Measurements from ENCODE around the gene TRAF3. TPM values are rescaled to one million over a fixed set of nuclear protein-coding genes. Genes with fewer than 3 reads are reported as not detected.
"Not testable (repeated sequence)": the region's sequence is repeated elsewhere in the genome, so short reads cannot be mapped to it uniquely, and the experiment has no call there.

The TRAF3 gene
- total RNA-seq, 4 donors from 2014 or later, result 12.6 to 44.9 (median 28.1) TPM

GRCh38 chr14:102760496-102761193, 16.6 kb upstream of the TRAF3 start:
- ATAC-seq (ENCODE audit: low FRiP score) (no peak), DNase-seq (ENCODE audit: low spot score) (no peak)
- TF ChIP-seq CTCF (IDR thresholded peaks at IDR 0.05), result no peak

GRCh38 chr14:102761206-102761605, 16.0 kb upstream of the TRAF3 start:
- no peak for DNase-seq (ENCODE audit: low spot score)
- no peak for ATAC-seq (ENCODE audit: low FRiP score)
- TF ChIP-seq CTCF (IDR thresholded peaks at IDR 0.05), result no peak

DNA sequence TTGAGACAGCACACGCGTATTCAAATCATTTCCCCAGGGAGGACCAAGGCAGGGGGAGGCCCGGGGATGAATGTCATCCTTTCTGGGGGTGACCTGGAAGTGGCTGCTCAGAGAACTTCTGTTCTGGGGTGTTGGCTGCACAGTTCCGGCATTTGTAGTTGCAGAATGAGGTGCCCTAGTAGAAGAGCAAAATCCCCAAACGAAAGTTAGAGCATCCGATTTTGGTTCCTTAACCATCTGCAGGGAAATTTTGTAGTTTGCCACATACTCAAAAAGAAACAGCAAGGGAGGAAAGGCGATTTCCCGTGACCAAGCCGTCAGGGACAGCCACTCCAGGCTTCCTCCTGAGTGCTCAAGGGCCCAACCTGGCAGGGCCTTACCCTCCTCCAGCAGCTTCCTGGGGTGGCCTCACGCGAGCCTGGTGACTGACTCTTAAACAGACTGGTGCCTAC, 13.0 kb upstream of the TRAF3 start:
- DNase-seq (ENCODE audit: low spot score) (no peak), ATAC-seq (ENCODE audit: low FRiP score) (no peak)
- no peak for TF ChIP-seq CTCF (IDR thresholded peaks at IDR 0.05)

DNA sequence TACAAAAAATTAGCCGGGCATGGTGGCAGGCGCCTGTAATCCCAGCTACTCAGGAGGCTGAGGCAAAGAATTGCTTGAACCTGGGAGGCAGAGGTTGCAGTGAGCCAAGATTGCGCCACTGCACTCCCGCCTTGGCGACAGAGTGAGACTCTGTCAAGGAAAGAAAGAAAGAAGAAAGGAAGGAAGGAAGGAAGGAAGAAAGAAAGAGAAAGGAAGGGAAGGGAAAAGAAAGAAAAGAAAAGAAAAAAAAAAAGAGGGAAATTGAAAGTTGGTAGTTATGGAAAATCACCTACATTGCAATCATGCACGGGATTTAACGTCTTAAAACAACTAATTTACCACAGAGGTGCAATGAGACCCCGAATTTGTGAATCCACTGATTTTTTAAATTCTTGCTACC, 11.5 kb upstream of the TRAF3 start:
- not testable (repeated sequence) for ATAC-seq (ENCODE audit: low FRiP score)

DNA sequence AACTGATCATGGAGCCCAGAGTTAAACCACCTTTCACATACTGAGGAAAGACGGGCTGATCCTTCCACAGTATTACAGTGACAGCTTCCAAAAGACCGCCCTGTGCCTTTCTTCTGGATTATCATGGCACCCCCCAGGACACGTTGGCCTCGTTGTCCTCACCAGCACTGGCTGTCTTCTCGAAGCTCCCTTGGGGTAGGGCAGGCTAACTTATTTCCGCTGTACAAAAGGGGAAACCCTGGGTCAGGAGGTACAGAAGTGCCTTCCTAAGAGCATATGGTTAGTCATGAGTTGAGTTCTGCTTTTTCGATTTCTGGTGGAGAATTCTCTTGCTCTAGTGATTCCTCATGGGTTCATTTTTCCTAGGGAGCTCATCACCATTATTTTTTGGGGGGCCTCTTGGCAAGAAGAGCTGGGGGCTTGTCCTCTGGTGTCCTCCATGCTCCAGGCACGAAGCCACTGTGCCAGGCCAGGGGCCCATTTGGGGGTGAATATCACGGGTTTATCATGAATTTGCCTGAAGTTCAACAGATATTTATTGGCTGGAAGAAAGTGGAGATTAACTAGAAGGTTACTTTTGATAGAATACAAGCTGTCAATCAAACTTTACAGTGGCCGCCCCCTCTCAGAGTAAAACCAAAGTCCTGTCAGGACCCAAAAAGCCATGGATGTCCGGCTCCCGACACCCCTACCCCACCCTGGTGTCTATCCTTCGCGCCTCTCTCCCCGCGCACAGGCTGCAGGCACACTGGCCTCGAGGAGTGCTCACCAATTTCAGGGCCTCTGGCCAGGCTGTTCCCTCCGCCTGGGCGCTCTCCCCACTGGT, 8.8 kb upstream of the TRAF3 start:
- TF ChIP-seq CTCF (IDR thresholded peaks at IDR 0.05), result no peak
- DNase-seq (ENCODE audit: low spot score), result no peak
- ATAC-seq (ENCODE audit: low FRiP score), result no peak

More for the DNA sequence above, 11.5 kb upstream of the TRAF3 start:
- not testable (repeated sequence) for DNase-seq (ENCODE audit: low spot score)

DNA sequence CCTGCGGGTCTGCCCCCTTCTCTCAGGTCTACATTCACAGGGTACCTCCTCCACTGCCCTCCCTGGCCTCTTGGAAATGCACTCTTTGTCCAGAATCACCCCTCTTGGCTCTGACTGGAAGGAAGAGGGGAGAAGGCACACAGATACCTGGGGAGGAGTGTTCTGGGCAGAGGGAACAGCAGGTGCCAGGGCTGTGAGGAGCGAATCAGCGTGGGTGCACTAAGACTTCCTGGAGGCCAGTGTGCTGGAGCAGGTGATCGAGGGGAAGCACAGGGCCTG, 8.3 kb upstream of the TRAF3 start:
- no peak for TF ChIP-seq CTCF (IDR thresholded peaks at IDR 0.05)

GRCh38 chr14:102770147-102771123, 6.8 kb upstream of the TRAF3 start:
- TF ChIP-seq CTCF (IDR thresholded peaks at IDR 0.05), result no peak
- no peak for DNase-seq (ENCODE audit: low spot score)
- ATAC-seq (ENCODE audit: low FRiP score), result no peak

More for the DNA sequence above, 8.3 kb upstream of the TRAF3 start:
- no peak for ATAC-seq (ENCODE audit: low FRiP score)
- DNase-seq (ENCODE audit: low spot score), result no peak
